GM19452 (cell line): Measurements from ENCODE around the gene OLAH.
"Not testable (repeated sequence)": the region's sequence is repeated elsewhere in the genome, so short reads cannot be mapped to it uniquely, and the experiment has no call there.

Source experiments
- ATAC-seq: cut with Tn5 transposase; IDR thresholded peaks from one replicate; pipeline ENCODE4 v1.9.1; 2021; ENCODE audit not compliant: unreplicated experiment

The OLAH gene

GRCh38 chr10:15043674-15044073 is at the start of gene OLAH:
OLAH (plus strand) TSS chr10:15043943; CDS start chr10:15047289, 3,346 bp downstream.
- no peak for ATAC-seq

- ATAC-seq: no peak
Observed at GRCh38 chr10:14995964-14996565, 47.7 kb upstream of the OLAH start.

- ATAC-seq: not testable (repeated sequence)
Observed at GRCh38 chr10:15013530-15013929, 30.2 kb upstream of the OLAH start.

- ATAC-seq: no peak
Observed at GRCh38 chr10:15015451-15015850, 28.3 kb upstream of the OLAH start.

GRCh38 chr10:15020966-15021365 is 22.8 kb upstream of the OLAH start:
- not testable (repeated sequence) for ATAC-seq

- not testable (repeated sequence) for ATAC-seq
Observed at GRCh38 chr10:15023079-15023478, 20.7 kb upstream of the OLAH start.

- not testable (repeated sequence) for ATAC-seq
Observed at GRCh38 chr10:15024017-15025004, 19.4 kb upstream of the OLAH start.

GRCh38 chr10:15025040-15025439 is 18.7 kb upstream of the OLAH start:
- ATAC-seq: not testable (repeated sequence)

GRCh38 chr10:15027741-15028140 is 16.0 kb upstream of the OLAH start:
- ATAC-seq: no peak

- ATAC-seq: no peak
Observed at GRCh38 chr10:15035385-15036301, 8.1 kb upstream of the OLAH start.

GRCh38 chr10:15037691-15038090 is 6.1 kb upstream of the OLAH start:
- no peak for ATAC-seq

GRCh38 chr10:15038416-15038815 is 5.3 kb upstream of the OLAH start:
- no peak for ATAC-seq

GRCh38 chr10:15045380-15045779 is 1.6 kb downstream of the OLAH start:
- ATAC-seq: no peak

- ATAC-seq: no peak
Observed at GRCh38 chr10:15046626-15047025, 2.9 kb downstream of the OLAH start.

- no peak for ATAC-seq
Observed at GRCh38 chr10:15049533-15049932, 5.8 kb downstream of the OLAH start.

GRCh38 chr10:15052121-15052520 is 8.4 kb downstream of the OLAH start:
- ATAC-seq: no peak

GRCh38 chr10:15053061-15053460 is 9.3 kb downstream of the OLAH start:
- no peak for ATAC-seq

- ATAC-seq: no peak
Observed at GRCh38 chr10:15058689-15059088, 14.9 kb downstream of the OLAH start.

GRCh38 chr10:15059914-15060313 is 16.2 kb downstream of the OLAH start:
- ATAC-seq: no peak

GRCh38 chr10:15060638-15061037 is 16.9 kb downstream of the OLAH start:
- no peak for ATAC-seq

GRCh38 chr10:15067154-15067553 is 23.4 kb downstream of the OLAH start:
- ATAC-seq: no peak
